Stimulated activated naive B cell treated with anti-CD40 and anti-IgM and Interleukin-4, amounts not matched to agents 10 μg/mL and 1 μg/mL and 100 μg/mL, for 72 hours (primary cell): Measurements from ENCODE around the gene COL6A5.
"Not testable (repeated sequence)": the region's sequence is repeated elsewhere in the genome, so short reads cannot be mapped to it uniquely, and the experiment has no call there.

Experiments
- ATAC-seq, 2 donors: fragments of 150-1000 bp; cut with Tn5 transposase; replicated peaks; 2 replicates each; pipeline ENCODE4 v1.10.0; 2021; ENCODE audit warnings: moderate library complexity in 1 of 2
- DNase-seq: peaks from one replicate; pipeline ENCODE4 v3.0.0; 2021
- H3K27ac Mint-ChIP-seq: one replicate; pipeline ENCODE4 v1.8.0; 2022; ENCODE audit warnings: mild to moderate bottlenecking, mixed read lengths
- H3K27me3 Mint-ChIP-seq, 2 donors: one replicate each; pipeline ENCODE4 v1.8.0; 2022; ENCODE audit warnings: mixed read lengths in 2 of 2
- H3K36me3 Mint-ChIP-seq, 2 donors: one replicate each; pipeline ENCODE4 v1.8.0; 2022; ENCODE audit warnings: mixed read lengths in 2 of 2, mild to moderate bottlenecking in 1 of 2
- H3K4me1 Mint-ChIP-seq, 2 donors: one replicate each; pipeline ENCODE4 v1.8.0; 2022; ENCODE audit warnings: mixed read lengths in 2 of 2, mild to moderate bottlenecking in 1 of 2
- H3K4me3 Mint-ChIP-seq, 2 donors: one replicate each; pipeline ENCODE4 v1.8.0; 2022; ENCODE audit warnings: mild to moderate bottlenecking in 2 of 2, mixed read lengths in 2 of 2, moderate library complexity in 1 of 2
- H3K9me3 Mint-ChIP-seq, 2 donors: one replicate each; pipeline ENCODE4 v1.8.0; 2022; ENCODE audit warnings: mixed read lengths in 2 of 2, mild to moderate bottlenecking in 1 of 2

Gene COL6A5, protein sequence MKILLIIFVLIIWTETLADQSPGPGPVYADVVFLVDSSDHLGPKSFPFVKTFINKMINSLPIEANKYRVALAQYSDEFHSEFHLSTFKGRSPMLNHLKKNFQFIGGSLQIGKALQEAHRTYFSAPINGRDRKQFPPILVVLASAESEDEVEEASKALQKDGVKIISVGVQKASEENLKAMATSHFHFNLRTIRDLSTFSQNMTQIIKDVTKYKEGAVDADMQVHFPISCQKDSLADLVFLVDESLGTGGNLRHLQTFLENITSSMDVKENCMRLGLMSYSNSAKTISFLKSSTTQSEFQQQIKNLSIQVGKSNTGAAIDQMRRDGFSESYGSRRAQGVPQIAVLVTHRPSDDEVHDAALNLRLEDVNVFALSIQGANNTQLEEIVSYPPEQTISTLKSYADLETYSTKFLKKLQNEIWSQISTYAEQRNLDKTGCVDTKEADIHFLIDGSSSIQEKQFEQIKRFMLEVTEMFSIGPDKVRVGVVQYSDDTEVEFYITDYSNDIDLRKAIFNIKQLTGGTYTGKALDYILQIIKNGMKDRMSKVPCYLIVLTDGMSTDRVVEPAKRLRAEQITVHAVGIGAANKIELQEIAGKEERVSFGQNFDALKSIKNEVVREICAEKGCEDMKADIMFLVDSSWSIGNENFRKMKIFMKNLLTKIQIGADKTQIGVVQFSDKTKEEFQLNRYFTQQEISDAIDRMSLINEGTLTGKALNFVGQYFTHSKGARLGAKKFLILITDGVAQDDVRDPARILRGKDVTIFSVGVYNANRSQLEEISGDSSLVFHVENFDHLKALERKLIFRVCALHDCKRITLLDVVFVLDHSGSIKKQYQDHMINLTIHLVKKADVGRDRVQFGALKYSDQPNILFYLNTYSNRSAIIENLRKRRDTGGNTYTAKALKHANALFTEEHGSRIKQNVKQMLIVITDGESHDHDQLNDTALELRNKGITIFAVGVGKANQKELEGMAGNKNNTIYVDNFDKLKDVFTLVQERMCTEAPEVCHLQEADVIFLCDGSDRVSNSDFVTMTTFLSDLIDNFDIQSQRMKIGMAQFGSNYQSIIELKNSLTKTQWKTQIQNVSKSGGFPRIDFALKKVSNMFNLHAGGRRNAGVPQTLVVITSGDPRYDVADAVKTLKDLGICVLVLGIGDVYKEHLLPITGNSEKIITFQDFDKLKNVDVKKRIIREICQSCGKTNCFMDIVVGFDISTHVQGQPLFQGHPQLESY (N-terminal part only)

DNA sequence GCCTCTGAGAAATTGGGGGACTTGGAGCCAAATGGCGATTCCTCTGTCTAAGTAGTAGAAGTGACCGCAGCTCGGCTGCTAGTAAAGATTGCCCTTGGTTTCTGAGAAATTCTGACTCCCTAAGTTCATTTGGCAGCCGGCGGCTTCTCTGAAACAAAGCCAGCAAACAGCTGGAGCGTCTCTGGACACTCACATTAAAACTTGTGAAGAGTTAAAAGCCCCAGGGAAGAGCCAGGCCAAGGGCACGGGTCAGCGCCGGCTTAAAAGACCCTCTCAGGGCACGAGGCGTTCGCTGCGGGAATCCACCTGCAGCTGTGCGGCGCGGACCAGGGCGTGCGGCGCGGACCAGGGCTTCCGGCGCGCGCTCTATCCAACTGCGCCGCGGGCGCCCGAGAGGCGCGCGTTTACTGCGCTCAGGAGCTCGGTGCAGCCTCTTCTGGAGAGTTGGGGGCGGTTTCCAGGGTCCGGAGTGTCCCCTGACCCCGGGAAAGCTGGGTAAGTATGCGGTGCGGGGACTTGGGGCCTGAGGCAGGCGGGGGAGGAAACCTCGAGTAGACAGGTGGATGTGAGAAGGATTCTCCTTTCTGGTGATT is at the start of gene COL6A5:
COL6A5 (plus strand) TSS at position 186 of the 593 bp plus-strand sequence. CDS start 27,967 bp downstream, outside the sequence.
- DNase-seq: no peak
- Mint-ChIP-seq H3K4me1 (no peaks in the 10 kb centered on the region), H3K36me3 (no peaks in the 10 kb centered on the region), H3K27me3 (peaks cover 26 to 50% of the 10 kb centered on the region in 2 donors), H3K27ac (no peak within 1 kb of the TSS), H3K4me3 (no peak within 1 kb of the TSS), H3K9me3 (peaks cover 0 to 9% of the 10 kb centered on the region in 2 donors)
- ATAC-seq: no peak

DNA sequence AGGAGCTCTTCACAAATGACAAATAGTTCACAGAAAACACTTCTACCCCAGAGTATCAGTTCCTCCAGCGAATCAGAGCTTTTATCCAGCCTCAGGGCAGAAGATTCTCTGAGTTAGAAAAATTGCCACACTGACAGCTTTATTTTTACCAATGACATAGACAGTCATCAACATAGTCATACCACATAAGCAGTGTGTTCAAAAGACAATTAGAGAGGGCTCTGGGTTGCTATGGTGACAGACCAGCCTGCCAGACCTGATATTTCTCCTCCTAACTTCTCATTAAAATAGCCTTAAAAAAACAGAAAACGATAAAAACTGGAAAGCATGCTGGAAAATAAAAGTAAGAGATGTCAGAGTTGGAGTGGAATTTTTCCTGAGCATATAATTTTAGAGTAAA is 45.9 kb upstream of the COL6A5 start:
- H3K9me3 Mint-ChIP-seq: peaks cover 0 to 6% of the 10 kb centered on the region in 2 donors
- no peak overlapping the region for H3K4me3 Mint-ChIP-seq
- DNase-seq: no peak
- H3K36me3 Mint-ChIP-seq: no peaks in the 10 kb centered on the region
- H3K27me3 Mint-ChIP-seq: no peaks in the 10 kb centered on the region
- H3K4me1 Mint-ChIP-seq: no peaks in the 10 kb centered on the region
- H3K27ac Mint-ChIP-seq: no peak overlapping the region
- ATAC-seq: no peak

DNA sequence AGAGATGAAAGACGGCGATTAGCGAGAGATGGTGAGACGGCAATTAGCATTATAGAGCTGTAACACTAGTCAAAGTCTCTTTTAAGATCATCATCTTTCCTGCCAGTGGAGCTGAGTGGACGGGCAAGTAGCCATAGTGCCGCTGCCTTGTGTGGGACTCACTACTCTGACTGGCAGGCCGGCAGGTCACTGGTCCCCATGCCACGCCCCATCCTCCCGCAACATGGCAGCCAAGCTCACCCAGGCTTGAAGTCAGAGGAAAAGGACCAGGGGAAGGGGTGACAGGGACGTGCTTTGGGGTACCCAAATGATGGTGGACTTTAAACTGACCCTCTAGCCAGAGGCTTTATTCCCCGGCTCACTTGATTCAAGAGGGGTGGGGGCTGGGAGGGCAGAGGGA is 44.6 kb upstream of the COL6A5 start:
- H3K4me1 Mint-ChIP-seq: no peaks in the 10 kb centered on the region
- no peak for ATAC-seq

DNA sequence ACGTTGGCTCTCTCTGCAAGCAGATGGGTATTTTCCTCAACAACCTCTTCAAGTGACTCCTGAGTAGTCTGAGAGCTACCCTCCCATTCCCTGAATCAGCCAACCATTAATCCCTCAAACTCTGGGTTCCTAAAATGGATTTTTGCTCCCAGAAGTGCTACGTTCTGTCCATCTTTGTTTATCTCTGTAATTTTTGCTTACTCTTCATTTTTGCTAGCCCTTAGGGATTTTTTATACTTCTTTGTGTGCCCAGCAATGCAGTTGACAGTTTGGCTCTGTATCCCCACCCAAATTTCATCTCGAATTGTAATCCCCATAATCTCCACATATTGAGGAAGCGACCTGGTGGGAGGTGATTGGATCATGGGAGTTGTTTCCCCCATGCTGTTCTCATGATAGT is 35.4 kb upstream of the COL6A5 start:
- DNase-seq: no peak
- ATAC-seq: no peak
- no peak overlapping the region for H3K27ac Mint-ChIP-seq
- H3K9me3 Mint-ChIP-seq: no peaks in the 10 kb centered on the region
- H3K4me3 Mint-ChIP-seq: no peak overlapping the region
- H3K27me3 Mint-ChIP-seq: peaks cover 3 to 28% of the 10 kb centered on the region in 2 donors
- no peaks in the 10 kb centered on the region for H3K4me1 Mint-ChIP-seq
- no peaks in the 10 kb centered on the region for H3K36me3 Mint-ChIP-seq

More for the DNA sequence above, 44.6 kb upstream of the COL6A5 start:
- Mint-ChIP-seq H3K27ac (no peak overlapping the region), H3K9me3 (peaks cover 0 to 1% of the 10 kb centered on the region in 2 donors), H3K4me3 (no peak overlapping the region), H3K36me3 (no peaks in the 10 kb centered on the region), H3K27me3 (peaks cover 0 to 1% of the 10 kb centered on the region in 2 donors)
- DNase-seq: no peak

DNA sequence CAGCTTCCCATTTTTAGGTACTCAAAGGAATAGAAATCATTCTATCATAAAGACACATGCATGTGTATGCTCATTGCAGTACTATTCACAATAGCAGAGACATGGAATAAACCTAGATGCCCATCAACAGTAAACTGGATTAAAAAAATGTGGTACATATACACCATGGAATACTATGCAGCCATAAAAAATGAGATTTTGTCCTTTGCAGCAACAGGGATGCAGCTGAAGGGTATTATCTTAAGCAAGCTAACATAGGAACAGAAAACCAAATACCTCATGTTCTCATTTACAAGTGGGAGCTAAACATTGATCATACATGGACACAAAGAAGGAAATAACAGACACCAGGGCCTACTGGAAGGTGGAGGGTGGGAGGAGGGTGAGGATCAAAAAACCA is 33.1 kb upstream of the COL6A5 start:
- no peak overlapping the region for H3K27ac Mint-ChIP-seq
- H3K4me3 Mint-ChIP-seq: no peak overlapping the region
- ATAC-seq (no peak), DNase-seq (no peak)
- no peaks in the 10 kb centered on the region for H3K36me3 Mint-ChIP-seq
- H3K9me3 Mint-ChIP-seq: no peaks in the 10 kb centered on the region
- H3K4me1 Mint-ChIP-seq: no peaks in the 10 kb centered on the region
- H3K27me3 Mint-ChIP-seq: peaks cover 0 to 28% of the 10 kb centered on the region in 2 donors

DNA sequence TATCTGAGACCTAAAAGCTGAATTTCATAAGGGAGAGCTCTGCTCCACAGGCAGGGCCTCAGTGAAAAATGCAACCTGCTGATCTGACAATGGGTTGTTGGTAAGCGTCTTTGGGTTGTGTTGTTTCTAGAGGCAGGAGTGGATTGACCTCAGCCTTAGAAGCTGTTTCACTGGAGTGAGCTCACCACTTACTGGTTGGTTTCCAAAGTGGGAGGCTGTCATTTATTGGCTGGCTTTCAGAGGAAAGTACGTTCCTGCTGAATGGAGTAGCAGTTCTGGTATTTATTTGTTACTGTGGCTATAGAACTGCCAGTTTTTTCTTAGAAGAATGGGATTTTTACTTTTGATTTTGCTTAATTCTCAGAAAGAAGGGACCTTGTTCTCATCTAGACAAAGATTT is 29.3 kb upstream of the COL6A5 start:
- peaks cover 2 to 3% of the 10 kb centered on the region in 2 donors for H3K9me3 Mint-ChIP-seq
- H3K4me1 Mint-ChIP-seq: no peaks in the 10 kb centered on the region
- ATAC-seq: no peak
- no peak overlapping the region for H3K4me3 Mint-ChIP-seq
- no peak overlapping the region for H3K27ac Mint-ChIP-seq
- no peaks in the 10 kb centered on the region for H3K36me3 Mint-ChIP-seq
- DNase-seq: no peak
- peaks cover 0 to 19% of the 10 kb centered on the region in 2 donors for H3K27me3 Mint-ChIP-seq

DNA sequence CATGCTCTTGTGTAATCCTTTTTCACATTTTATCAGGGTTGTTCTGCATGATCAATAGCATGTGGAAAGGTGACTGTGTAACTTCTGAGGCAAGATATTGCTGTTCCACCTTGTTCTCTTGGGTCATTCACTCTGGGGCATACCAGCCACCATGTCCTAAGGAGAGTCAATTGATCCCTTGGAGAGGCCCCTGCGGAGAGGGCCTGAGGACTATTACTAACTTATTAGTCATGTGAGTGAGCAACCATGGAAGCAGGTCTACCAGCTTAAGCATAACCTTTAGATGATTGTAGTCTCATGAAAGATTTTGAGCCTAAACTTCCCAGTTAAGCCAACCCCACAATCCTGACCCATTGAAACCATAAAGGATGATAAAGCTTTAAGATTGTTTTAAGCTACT is 22.0 kb upstream of the COL6A5 start:
- no peak for DNase-seq
- H3K4me1 Mint-ChIP-seq: no peaks in the 10 kb centered on the region

DNA sequence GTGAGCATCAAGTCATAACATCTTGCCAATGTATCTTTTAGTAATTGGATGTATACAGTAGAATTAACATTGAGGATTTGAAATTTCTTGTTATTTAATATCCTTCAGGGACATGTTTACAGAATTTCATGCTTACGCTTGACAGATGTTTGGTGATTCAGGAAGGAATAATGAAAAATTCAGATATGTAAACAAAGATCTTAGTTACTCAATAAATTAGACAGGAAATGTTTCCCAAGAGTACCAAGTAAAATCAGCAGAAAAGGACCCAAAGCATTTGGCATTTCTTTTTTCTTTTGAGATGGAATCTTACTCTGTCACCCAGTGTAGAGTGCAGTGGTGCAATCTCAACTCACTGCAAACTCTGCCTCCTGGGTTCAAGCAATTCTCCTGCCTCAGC is 4.7 kb upstream of the COL6A5 start:
- H3K27ac Mint-ChIP-seq: no peak overlapping the region
- H3K27me3 Mint-ChIP-seq: peaks cover 17 to 22% of the 10 kb centered on the region in 2 donors
- peaks cover 0 to 3% of the 10 kb centered on the region in 2 donors for H3K36me3 Mint-ChIP-seq
- no peak for ATAC-seq
- no peak for DNase-seq
- no peaks in the 10 kb centered on the region for H3K4me1 Mint-ChIP-seq
- H3K9me3 Mint-ChIP-seq: peaks cover 15 to 22% of the 10 kb centered on the region in 2 donors
- no peak overlapping the region for H3K4me3 Mint-ChIP-seq

More for the DNA sequence above, 22.0 kb upstream of the COL6A5 start:
- H3K27me3 Mint-ChIP-seq: peaks cover 0 to 13% of the 10 kb centered on the region in 2 donors
- H3K36me3 Mint-ChIP-seq: no peaks in the 10 kb centered on the region
- peaks cover 3 to 7% of the 10 kb centered on the region in 2 donors for H3K9me3 Mint-ChIP-seq
- no peak overlapping the region for H3K27ac Mint-ChIP-seq
- no peak for ATAC-seq
- H3K4me3 Mint-ChIP-seq: no peak overlapping the region

DNA sequence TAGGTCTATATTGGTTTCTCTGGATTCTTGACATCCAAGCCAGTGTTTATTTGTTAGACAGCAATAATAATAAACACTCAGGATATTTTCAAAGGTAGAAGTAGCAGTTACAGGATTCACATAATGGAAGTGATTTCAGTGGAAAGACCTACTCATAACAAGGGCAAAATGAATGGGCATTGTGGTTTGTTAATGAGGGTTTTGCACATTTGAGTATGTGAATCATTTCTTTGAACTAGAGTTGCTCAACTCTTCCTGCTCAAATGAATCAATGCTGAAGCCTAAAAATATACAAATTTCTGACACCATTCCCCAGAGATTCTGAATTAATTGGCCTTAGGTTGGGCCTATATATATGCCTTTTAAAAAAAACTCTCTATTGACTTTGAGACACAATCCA is 4.1 kb upstream of the COL6A5 start:
- H3K9me3 Mint-ChIP-seq: peaks cover 9 to 16% of the 10 kb centered on the region in 2 donors
- H3K27ac Mint-ChIP-seq: no peak overlapping the region
- peaks cover 17 to 26% of the 10 kb centered on the region in 2 donors for H3K27me3 Mint-ChIP-seq
- no peaks in the 10 kb centered on the region for H3K4me1 Mint-ChIP-seq
- DNase-seq (no peak), ATAC-seq (no peak)
- peaks cover 0 to 3% of the 10 kb centered on the region in 2 donors for H3K36me3 Mint-ChIP-seq
- H3K4me3 Mint-ChIP-seq: no peak overlapping the region

DNA sequence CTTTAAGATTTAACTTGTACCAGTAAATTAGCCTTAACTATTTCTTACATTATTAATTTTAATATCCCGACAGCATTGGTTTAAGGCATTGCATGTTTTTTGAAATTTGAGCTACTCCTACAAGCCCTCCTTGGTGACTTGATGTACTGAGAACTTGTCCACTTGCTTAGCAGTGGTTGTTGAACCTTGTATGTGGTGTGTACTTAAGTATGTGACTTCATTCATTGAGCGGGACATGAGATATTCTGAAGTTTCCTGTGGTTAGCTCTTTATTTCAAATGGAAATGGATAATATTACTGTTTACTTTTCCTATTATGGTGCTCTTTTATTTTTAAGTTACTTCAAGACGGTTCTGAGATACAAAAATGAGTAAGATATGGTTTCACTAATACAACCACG is 3.6 kb upstream of the COL6A5 start:
- ATAC-seq: no peak

DNA sequence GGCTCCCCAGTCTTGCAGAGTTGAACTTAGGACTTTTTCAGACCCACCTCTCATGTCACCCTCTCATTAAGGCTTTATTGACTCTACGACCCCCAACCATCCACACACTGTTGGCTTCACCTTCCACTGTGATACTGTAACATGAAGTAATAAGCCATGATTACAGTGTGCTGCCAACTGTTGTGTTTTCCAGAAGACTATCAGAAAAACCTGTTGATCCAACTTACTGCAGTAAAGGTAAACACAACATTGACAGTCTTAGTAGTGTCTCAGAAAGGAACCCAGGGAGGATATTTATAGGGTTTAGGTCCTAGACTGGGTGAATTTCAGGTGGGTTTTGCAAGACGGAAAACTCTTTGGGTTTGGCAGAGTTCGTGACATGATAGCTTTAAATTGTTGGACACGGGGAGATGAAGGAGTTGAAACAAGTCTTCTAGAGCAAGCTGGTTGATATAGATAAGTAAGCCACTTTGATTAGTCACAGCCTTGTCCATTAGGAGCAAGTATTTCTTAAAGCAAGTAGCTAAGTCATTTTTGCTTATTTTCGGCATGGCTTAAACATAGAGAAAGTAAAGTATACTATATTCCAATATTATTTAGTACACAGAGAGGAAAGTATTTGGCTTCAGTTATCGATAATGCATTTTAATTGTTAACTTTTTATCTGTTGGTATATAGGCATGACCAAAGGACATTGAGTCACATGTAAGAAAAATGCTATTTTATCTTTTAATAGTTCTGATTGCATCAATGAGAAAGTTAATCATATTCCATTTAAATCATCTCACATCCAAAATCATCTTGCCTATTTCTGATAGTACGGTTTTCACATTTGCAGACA is 2.4 kb upstream of the COL6A5 start:
- H3K27ac Mint-ChIP-seq: no peak overlapping the region
- H3K27me3 Mint-ChIP-seq: peaks cover 23 to 41% of the 10 kb centered on the region in 2 donors
- H3K4me3 Mint-ChIP-seq: no peak overlapping the region
- H3K9me3 Mint-ChIP-seq: peaks cover 2 to 9% of the 10 kb centered on the region in 2 donors
- ATAC-seq (no peak), DNase-seq (no peak)
- no peaks in the 10 kb centered on the region for H3K36me3 Mint-ChIP-seq
- no peaks in the 10 kb centered on the region for H3K4me1 Mint-ChIP-seq

More for the DNA sequence above, 3.6 kb upstream of the COL6A5 start:
- Mint-ChIP-seq H3K27me3 (peaks cover 17 to 31% of the 10 kb centered on the region in 2 donors), H3K9me3 (peaks cover 6 to 15% of the 10 kb centered on the region in 2 donors), H3K27ac (no peak overlapping the region), H3K4me1 (no peaks in the 10 kb centered on the region), H3K4me3 (no peak overlapping the region), H3K36me3 (peaks cover 0 to 3% of the 10 kb centered on the region in 2 donors)
- no peak for DNase-seq

DNA sequence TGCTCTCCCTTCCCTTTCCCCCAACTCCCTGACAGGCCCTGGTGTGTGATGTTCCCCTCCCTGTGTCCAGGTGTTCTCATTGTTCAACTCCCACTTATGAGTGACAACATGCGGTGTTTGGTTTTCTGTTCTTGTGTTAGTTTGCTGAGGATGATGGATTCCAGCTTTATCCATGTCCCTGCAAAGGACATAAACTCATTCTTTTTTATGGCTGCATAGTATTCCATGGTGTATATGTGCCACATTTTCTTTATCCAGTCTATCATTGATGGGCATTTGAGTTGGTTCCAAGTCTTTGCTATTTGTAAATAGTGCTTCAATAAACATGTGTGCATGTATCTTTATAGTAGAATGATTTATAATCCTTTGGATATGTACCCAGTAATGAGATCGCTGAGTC is 2.8 kb downstream of the COL6A5 start:
- H3K4me1 Mint-ChIP-seq, H3K36me3 Mint-ChIP-seq, DNase-seq, H3K27ac Mint-ChIP-seq, ATAC-seq, H3K4me3 Mint-ChIP-seq: not testable (repeated sequence)
- peaks cover 0 to 10% of the 10 kb centered on the region in 2 donors for H3K9me3 Mint-ChIP-seq
- peaks cover 22 to 39% of the 10 kb centered on the region in 2 donors for H3K27me3 Mint-ChIP-seq

DNA sequence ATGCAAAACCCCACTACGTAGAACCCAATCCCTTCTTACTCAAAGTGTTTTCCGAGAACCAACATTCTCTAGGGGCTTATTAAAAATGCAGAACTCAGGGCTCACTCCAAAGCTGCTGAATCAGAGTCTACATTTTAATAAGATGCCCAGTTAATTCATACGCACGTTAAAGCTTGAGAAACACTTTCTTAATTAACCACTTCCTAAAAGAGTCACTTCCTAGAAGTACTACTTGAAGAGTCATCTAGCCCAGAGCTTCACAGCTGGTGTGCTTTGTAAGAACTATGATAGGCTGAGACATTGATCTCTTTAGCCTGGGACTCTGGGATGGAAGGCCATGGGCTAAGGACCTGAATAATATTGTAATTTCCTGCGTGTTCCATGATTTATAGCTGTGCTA is 9.0 kb downstream of the COL6A5 start:
- Mint-ChIP-seq H3K9me3 (peaks cover 0 to 3% of the 10 kb centered on the region in 2 donors), H3K36me3 (no peaks in the 10 kb centered on the region), H3K27me3 (peaks cover 0 to 3% of the 10 kb centered on the region in 2 donors), H3K4me1 (no peaks in the 10 kb centered on the region), H3K27ac (no peak overlapping the region), H3K4me3 (no peak overlapping the region)
- DNase-seq (no peak), ATAC-seq (no peak)
